HG02885 (cell line): ENCODE data around the gene DOCK1.

Experiments used
- ATAC-seq: cut with Tn5 transposase; IDR thresholded peaks from one replicate; pipeline ENCODE4 v1.9.1; 2021; ENCODE audit warnings: mild to moderate bottlenecking; ENCODE audit not compliant: unreplicated experiment, poor library complexity

DOCK1 gene

GRCh38 chr10:127357265-127357664 lies 452.0 kb downstream of the DOCK1 start:
- ATAC-seq = no peak

GRCh38 chr10:127358337-127358736 lies 453.1 kb downstream of the DOCK1 start:
- ATAC-seq = no peak

- no peak for ATAC-seq
Measured at GRCh38 chr10:127364034-127364433, 458.8 kb downstream of the DOCK1 start.

GRCh38 chr10:127368101-127368500 lies 462.9 kb downstream of the DOCK1 start:
- no peak for ATAC-seq

GRCh38 chr10:127368929-127369328 lies 463.7 kb downstream of the DOCK1 start:
- ATAC-seq = no peak

- no peak for ATAC-seq
Measured at GRCh38 chr10:127370601-127371000, 465.4 kb downstream of the DOCK1 start.

- ATAC-seq = no peak
Measured at GRCh38 chr10:127372361-127372760, 467.1 kb downstream of the DOCK1 start.

- no peak for ATAC-seq
Measured at GRCh38 chr10:127374074-127374680, 468.9 kb downstream of the DOCK1 start.

- no peak for ATAC-seq
Measured at GRCh38 chr10:127374901-127375300, 469.7 kb downstream of the DOCK1 start.

- ATAC-seq = no peak
Measured at GRCh38 chr10:127375461-127375860, 470.2 kb downstream of the DOCK1 start.

GRCh38 chr10:127376071-127376470 lies 470.8 kb downstream of the DOCK1 start:
- ATAC-seq = no peak

GRCh38 chr10:127378628-127379027 lies 473.4 kb downstream of the DOCK1 start:
- ATAC-seq = no peak

GRCh38 chr10:127384532-127384931 lies 479.3 kb downstream of the DOCK1 start:
- no peak for ATAC-seq

GRCh38 chr10:127385066-127385465 lies 479.8 kb downstream of the DOCK1 start:
- ATAC-seq = no peak

- ATAC-seq = no peak
Measured at GRCh38 chr10:127386606-127387327, 481.5 kb downstream of the DOCK1 start.

GRCh38 chr10:127391875-127392274 lies 486.6 kb downstream of the DOCK1 start:
- no peak for ATAC-seq

- ATAC-seq = no peak
Measured at GRCh38 chr10:127392351-127393235, 487.4 kb downstream of the DOCK1 start.

- ATAC-seq = no peak
Measured at GRCh38 chr10:127398140-127398970, 493.1 kb downstream of the DOCK1 start.

- ATAC-seq = no peak
Measured at GRCh38 chr10:127398971-127399365, 493.7 kb downstream of the DOCK1 start.

- ATAC-seq = no peak
Measured at GRCh38 chr10:127399668-127400067, 494.4 kb downstream of the DOCK1 start.
